ENCODE measurements around the gene MINK1.
A peak's percentile ranks its signal among the peaks of the same experiment; 100 is the strongest.

MINK1 gene

DNA sequence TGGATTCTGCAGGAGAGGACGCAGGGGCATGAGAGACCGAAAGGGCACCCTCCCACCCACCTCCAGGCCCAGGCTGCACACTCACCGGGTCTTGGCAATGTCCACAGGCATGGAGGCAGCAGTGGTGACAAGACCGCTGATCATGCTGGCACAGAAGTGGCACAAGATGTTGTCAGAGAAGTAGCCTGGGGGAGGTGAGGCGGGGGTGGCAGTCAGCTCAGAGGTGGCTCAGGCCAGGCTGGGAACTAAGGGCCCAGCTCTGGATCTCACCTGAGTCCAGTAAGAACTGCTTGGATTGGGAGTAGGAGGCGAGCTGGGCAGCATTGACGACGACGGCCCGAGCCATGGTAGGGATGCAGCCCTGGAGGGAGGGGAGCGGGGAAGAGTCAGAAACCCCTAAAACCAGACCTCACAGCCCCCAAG is 104.9 kb downstream of the MINK1 start:
- peaks cover 45% of the 10 kb centered on the region for H3K4me1 Mint-ChIP-seq
- TF ChIP-seq, protein P1, sequence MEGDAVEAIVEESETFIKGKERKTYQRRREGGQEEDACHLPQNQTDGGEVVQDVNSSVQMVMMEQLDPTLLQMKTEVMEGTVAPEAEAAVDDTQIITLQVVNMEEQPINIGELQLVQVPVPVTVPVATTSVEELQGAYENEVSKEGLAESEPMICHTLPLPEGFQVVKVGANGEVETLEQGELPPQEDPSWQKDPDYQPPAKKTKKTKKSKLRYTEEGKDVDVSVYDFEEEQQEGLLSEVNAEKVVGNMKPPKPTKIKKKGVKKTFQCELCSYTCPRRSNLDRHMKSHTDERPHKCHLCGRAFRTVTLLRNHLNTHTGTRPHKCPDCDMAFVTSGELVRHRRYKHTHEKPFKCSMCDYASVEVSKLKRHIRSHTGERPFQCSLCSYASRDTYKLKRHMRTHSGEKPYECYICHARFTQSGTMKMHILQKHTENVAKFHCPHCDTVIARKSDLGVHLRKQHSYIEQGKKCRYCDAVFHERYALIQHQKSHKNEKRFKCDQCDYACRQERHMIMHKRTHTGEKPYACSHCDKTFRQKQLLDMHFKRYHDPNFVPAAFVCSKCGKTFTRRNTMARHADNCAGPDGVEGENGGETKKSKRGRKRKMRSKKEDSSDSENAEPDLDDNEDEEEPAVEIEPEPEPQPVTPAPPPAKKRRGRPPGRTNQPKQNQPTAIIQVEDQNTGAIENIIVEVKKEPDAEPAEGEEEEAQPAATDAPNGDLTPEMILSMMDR (IDR thresholded peaks at IDR 0.05; ENCODE audit: unreplicated experiment in 3 of 3): no peak
- H3K27me3 Mint-ChIP-seq (ENCODE audit: low read depth): no peaks in the 10 kb centered on the region
- H3K36me3 Mint-ChIP-seq (ENCODE audit: low read depth): peaks cover 28% of the 10 kb centered on the region
- H3K27ac Mint-ChIP-seq: peak overlapping the region; percentile 72 to 100 (median 99)
- no peaks in the 10 kb centered on the region for H3K9me3 Mint-ChIP-seq
- peak overlapping the region; percentile 91 to 98 (median 93) for H3K4me3 Mint-ChIP-seq

DNA sequence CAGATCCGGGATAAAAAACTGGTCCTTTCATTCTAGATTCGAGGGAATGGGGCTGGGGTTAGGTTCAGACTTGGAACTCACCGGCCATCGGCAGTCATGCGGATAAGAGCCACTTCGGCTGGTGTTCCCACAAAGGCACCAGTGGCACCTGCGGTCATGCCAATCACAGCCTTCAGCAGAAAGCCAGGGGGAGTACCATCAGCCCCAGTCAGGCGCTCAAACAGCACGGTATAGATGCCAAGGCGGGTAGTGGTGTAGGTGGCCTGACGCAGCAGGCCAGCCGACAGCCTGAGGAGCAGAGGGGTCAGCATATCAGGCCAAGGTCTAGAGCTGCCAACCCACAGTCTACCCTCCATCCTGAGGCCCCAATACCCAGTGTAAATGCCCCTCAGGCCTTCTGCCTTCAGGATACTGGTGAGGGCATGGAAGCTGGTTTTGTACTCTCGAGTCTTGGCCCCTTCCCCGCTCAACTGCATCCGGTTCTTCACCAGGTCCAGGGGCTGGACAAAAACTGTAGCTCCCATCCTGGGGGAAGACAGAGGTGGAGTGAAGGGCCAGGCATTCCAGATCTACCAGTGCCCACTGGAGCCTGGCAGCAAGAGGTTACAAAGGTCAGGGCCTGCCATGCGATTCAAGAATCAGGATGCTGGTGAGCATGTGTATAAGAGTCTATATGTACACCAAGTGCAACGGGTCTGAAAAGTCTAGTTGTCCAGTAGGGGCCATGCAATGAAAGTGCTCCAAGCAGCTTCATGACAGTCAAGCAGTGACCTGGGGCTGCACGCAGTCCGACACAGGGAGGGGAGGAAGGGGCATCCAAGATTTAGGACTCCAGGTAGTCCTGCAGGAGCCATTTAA is 105.8 kb downstream of the MINK1 start:
- no peaks in the 10 kb centered on the region for H3K9me3 Mint-ChIP-seq
- peaks cover 33% of the 10 kb centered on the region for H3K36me3 Mint-ChIP-seq (ENCODE audit: low read depth)
- no peaks in the 10 kb centered on the region for H3K27me3 Mint-ChIP-seq (ENCODE audit: low read depth)
- peak overlapping the region; percentile 91 to 98 (median 93) for H3K4me3 Mint-ChIP-seq
- peaks cover 47% of the 10 kb centered on the region for H3K4me1 Mint-ChIP-seq
- peak overlapping the region; percentile 97 to 100 (median 99) for H3K27ac Mint-ChIP-seq
- TF ChIP-seq, protein P1 (IDR thresholded peaks at IDR 0.05; ENCODE audit: unreplicated experiment in 3 of 3): no peak

DNA sequence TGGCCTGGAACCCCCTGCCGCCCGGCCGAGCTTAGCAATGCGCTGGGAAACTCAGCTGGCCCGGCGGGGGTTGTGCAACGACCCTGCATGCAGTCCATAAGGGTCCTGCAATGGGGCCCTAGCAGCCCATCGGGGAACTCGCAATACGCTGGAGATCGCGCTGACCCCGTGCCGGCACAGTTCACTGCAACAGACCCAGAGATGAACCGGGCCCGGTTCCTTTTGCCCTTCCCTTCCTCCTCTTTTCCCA is 106.3 kb downstream of the MINK1 start:
- no peaks in the 10 kb centered on the region for H3K27me3 Mint-ChIP-seq (ENCODE audit: low read depth)
- peaks cover 38% of the 10 kb centered on the region for H3K36me3 Mint-ChIP-seq (ENCODE audit: low read depth)
- peak overlapping the region; percentile 91 to 98 (median 93) for H3K4me3 Mint-ChIP-seq
- H3K9me3 Mint-ChIP-seq: no peaks in the 10 kb centered on the region
- TF ChIP-seq, protein P1 (IDR thresholded peaks at IDR 0.05; ENCODE audit: unreplicated experiment in 3 of 3): no peak
- H3K27ac Mint-ChIP-seq: peak overlapping the region; percentile 97 to 100 (median 99)
- peaks cover 47% of the 10 kb centered on the region for H3K4me1 Mint-ChIP-seq

DNA sequence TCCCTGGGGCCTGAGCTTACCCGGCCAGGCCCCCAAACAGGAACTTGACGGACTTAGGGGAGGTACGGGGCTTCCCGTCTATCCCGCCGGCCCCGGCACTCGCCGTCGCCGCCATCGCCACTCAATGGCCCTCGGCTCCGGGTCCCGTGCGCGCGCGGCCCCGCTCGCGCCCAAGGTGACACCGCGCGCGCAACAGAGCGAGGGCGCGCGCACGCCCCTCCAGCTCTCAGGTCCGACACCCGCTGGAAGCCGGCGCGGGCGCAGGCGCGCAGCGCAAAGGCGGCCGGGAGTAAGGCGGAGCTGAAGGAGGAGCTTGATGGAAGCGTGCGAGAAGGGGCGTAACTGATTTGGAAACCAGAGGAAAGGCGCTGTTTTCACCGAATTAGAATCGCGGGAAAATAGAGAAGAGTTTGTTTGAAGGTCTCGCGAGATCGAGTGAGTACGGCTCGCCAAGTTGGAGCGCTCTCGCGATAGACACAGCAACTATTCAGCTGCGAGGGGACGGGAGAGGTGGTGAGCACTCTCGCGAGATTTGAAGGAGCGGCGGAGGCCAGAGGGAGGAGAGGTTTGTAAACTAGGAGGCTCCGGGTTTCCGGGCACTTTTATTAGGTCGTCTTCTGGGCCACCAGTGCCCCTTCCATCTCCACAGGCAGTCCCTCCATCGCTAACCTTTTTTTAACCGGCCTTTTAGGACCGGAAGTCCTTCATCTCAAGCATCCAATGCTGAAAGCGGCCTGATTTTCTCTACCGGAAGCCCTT is 106.8 kb downstream of the MINK1 start, which contains the start of the genes RNF167 and SLC25A11:
Gene RNF167, plus strand, starts transcription at position 473 of the 759 bp plus-strand sequence. CDS start 642 bp downstream, outside the sequence.
Gene SLC25A11, minus strand, starts transcription at position 251 of the 759 bp plus-strand sequence. Its CDS starts 136 bp downstream, at position 115.
- Mint-ChIP-seq H3K27me3 (ENCODE audit: low read depth) (no peaks in the 10 kb centered on the region), H3K4me3 (peak within 1 kb of the TSS; percentile 91 to 98 (median 93)), H3K27ac (peak within 1 kb of the TSS; percentile 99 to 100 (median 100)), H3K4me1 (peaks cover 47% of the 10 kb centered on the region), H3K9me3 (no peaks in the 10 kb centered on the region), H3K36me3 (ENCODE audit: low read depth) (peaks cover 43% of the 10 kb centered on the region)
- TF ChIP-seq, protein P1 (IDR thresholded peaks at IDR 0.05; ENCODE audit: unreplicated experiment in 3 of 3): no peak

DNA sequence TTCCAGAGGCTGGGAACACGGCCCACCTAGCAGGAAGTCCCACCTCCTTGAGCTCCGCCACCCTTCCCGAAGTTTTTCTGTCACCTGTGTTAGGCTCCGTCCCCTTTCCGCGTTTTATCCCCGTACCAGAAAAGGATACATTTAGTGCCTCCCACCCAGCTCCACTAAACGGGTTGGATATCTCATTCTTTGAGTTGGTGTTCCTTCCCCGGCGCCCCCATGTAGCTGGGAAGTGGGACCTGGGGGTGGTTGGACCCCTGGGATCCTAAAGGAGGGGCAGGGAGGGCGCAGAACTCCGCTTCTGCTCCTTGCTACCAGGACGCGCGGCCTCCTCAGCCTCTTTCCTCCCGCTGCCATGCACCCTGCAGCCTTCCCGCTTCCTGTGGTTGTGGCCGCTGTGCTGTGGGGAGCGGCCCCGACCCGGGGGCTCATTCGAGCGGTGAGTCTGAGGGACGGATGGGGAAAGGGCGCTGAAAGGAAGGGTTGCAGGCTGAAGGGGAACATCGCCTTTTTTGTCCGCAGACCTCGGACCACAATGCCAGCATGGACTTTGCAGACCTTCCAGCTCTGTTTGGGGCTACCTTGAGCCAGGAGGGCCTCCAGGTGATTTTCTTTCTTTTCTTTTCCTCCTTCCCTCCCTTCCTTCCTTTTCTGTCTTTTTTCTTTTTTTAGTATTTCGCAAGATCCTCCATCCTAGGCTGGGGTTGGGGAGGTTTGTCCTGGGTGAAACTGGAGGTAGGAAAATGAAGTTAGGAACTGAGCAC is 107.6 kb downstream of the MINK1 start:
- H3K27me3 Mint-ChIP-seq (ENCODE audit: low read depth): no peaks in the 10 kb centered on the region
- peaks cover 51% of the 10 kb centered on the region for H3K36me3 Mint-ChIP-seq (ENCODE audit: low read depth)
- H3K4me1 Mint-ChIP-seq: peaks cover 54% of the 10 kb centered on the region
- peak overlapping the region; percentile 91 to 98 (median 93) for H3K4me3 Mint-ChIP-seq
- no peaks in the 10 kb centered on the region for H3K9me3 Mint-ChIP-seq
- TF ChIP-seq, protein P1 (IDR thresholded peaks at IDR 0.05; ENCODE audit: unreplicated experiment in 3 of 3): no peak
- peak overlapping the region; percentile 99 to 100 (median 100) for H3K27ac Mint-ChIP-seq
